Endothelial cell of umbilical vein (primary cell): ENCODE data around the gene AGPAT2.

Experiments used
- CTCF ChIP-seq, 2 donors: IDR thresholded peaks; 1 replicate in 1 of 2; 2 replicates in 1 of 2; pipeline ENCODE4 v1.5.1; 2011; ENCODE audit warnings: low read length in 2 of 2, mild to moderate bottlenecking in 2 of 2, moderate library complexity in 2 of 2, control low read depth in 1 of 2, inconsistent platforms in 1 of 2, low read depth in 1 of 2; ENCODE audit not compliant: insufficient read depth in 1 of 2; ENCODE audit errors: extremely low read depth in 1 of 2
- EZH2 ChIP-seq: IDR thresholded peaks from 2 replicates; pipeline ENCODE4 v1.6.1; 2012; ENCODE audit warnings: borderline replicate concordance, low read depth, mild to moderate bottlenecking, moderate library complexity, low read length, inconsistent platforms; ENCODE audit not compliant: severe bottlenecking
- GATA2 ChIP-seq: IDR thresholded peaks from 2 replicates; pipeline ENCODE4 v1.7.0; 2011; ENCODE audit warnings: low read depth, mild to moderate bottlenecking, moderate library complexity, mixed read lengths, low read length; ENCODE audit not compliant: insufficient read length, insufficient read depth
- MAX ChIP-seq: IDR thresholded peaks from 2 replicates; pipeline ENCODE4 v1.6.1; 2011; ENCODE audit not compliant: insufficient read depth, insufficient read length
- POLR2A ChIP-seq: IDR thresholded peaks from 2 replicates; pipeline ENCODE4 v1.6.1; 2012; ENCODE audit warnings: low read depth, mild to moderate bottlenecking, control low read depth, low read length
- POLR2AphosphoS5 ChIP-seq: IDR thresholded peaks from 2 replicates; pipeline ENCODE4 v1.6.1; 2012; ENCODE audit warnings: low read depth, mild to moderate bottlenecking, control low read depth, low read length, moderate library complexity; ENCODE audit not compliant: insufficient read depth

GRCh38 chr9:136681945-136682699, 5.1 kb downstream of the AGPAT2 start:
- TF ChIP-seq CTCF (IDR thresholded peaks at IDR 0.05; ENCODE audit: extremely low read depth in 1 of 2, insufficient read depth in 1 of 2, low read depth in 1 of 2, low read length in 2 of 2) = no peak
- no peak for TF ChIP-seq POLR2A
- TF ChIP-seq MAX = no peak
- no peak for TF ChIP-seq POLR2AphosphoS5
- TF ChIP-seq GATA2 = no peak
- no peak for TF ChIP-seq EZH2
